HG03280 (cell line): ENCODE data around the gene TES.

ENCODE experiments used
- ATAC-seq: cut with Tn5 transposase; IDR thresholded peaks from one replicate; pipeline ENCODE4 v1.9.1; 2021; ENCODE audit warnings: mild to moderate bottlenecking, moderate library complexity; ENCODE audit not compliant: unreplicated experiment

Gene TES

GRCh38 chr7:116219288-116219687 is 8.9 kb downstream of the TES start:
- no peak for ATAC-seq

- no peak for ATAC-seq
Measured at GRCh38 chr7:116219834-116220233, 9.5 kb downstream of the TES start.

GRCh38 chr7:116222501-116222900 is 12.2 kb downstream of the TES start:
- ATAC-seq: no peak

- no peak for ATAC-seq
Measured at GRCh38 chr7:116223588-116223987, 13.2 kb downstream of the TES start.

- peak; percentile 52 for ATAC-seq
Measured at GRCh38 chr7:116224492-116225098, 14.3 kb downstream of the TES start.

- no peak for ATAC-seq
Measured at GRCh38 chr7:116225860-116226259, 15.5 kb downstream of the TES start.

- ATAC-seq: no peak
Measured at GRCh38 chr7:116226664-116227063, 16.3 kb downstream of the TES start.

- ATAC-seq: no peak
Measured at GRCh38 chr7:116227678-116228239, 17.4 kb downstream of the TES start.

- ATAC-seq: no peak
Measured at GRCh38 chr7:116228241-116228640, 17.9 kb downstream of the TES start.

GRCh38 chr7:116229366-116229765 is 19.0 kb downstream of the TES start:
- peak; percentile 42 for ATAC-seq

GRCh38 chr7:116230191-116231005 is 20.1 kb downstream of the TES start:
- no peak for ATAC-seq

GRCh38 chr7:116231543-116231942 is 21.2 kb downstream of the TES start:
- ATAC-seq: no peak

- ATAC-seq: no peak
Measured at GRCh38 chr7:116231949-116232348, 21.6 kb downstream of the TES start.

GRCh38 chr7:116232350-116232749 is 22.0 kb downstream of the TES start:
- ATAC-seq: no peak

GRCh38 chr7:116232920-116233319 is 22.6 kb downstream of the TES start:
- ATAC-seq: no peak

- no peak for ATAC-seq
Measured at GRCh38 chr7:116234517-116235200, 24.3 kb downstream of the TES start.

- ATAC-seq: no peak
Measured at GRCh38 chr7:116235380-116235779, 25.0 kb downstream of the TES start.

GRCh38 chr7:116236020-116236630 is 25.8 kb downstream of the TES start:
- ATAC-seq: peak; percentile 73

- ATAC-seq: no peak
Measured at GRCh38 chr7:116239020-116239419, 28.7 kb downstream of the TES start.

GRCh38 chr7:116239434-116239833 is 29.1 kb downstream of the TES start:
- ATAC-seq: no peak

GRCh38 chr7:116240024-116240668 is 29.8 kb downstream of the TES start:
- ATAC-seq: no peak
